HG03060 (cell line): ENCODE data around the gene P2RY1.
A peak's percentile ranks its signal among the peaks of the same experiment; 100 is the strongest.
"Not testable (repeated sequence)": the region's sequence is repeated elsewhere in the genome, so short reads cannot be mapped to it uniquely, and the experiment has no call there.

Source experiments
- ATAC-seq: cut with Tn5 transposase; IDR thresholded peaks from one replicate; pipeline ENCODE4 v1.9.1; 2021; ENCODE audit warnings: low read depth, moderate number of reproducible peaks; ENCODE audit not compliant: unreplicated experiment

Gene P2RY1

DNA sequence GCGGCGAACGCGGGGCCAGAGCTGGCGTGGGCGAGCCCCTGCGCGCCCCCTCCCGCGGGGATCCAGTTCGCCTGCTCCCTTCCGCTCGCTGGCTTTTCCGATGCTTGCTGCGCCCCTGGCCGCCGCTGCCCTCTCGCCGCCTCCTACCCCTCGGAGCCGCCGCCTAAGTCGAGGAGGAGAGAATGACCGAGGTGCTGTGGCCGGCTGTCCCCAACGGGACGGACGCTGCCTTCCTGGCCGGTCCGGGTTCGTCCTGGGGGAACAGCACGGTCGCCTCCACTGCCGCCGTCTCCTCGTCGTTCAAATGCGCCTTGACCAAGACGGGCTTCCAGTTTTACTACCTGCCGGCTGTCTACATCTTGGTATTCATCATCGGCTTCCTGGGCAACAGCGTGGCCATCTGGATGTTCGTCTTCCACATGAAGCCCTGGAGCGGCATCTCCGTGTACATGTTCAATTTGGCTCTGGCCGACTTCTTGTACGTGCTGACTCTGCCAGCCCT lies 721 bp downstream of the P2RY1 start:
- ATAC-seq = peak; percentile 1

DNA sequence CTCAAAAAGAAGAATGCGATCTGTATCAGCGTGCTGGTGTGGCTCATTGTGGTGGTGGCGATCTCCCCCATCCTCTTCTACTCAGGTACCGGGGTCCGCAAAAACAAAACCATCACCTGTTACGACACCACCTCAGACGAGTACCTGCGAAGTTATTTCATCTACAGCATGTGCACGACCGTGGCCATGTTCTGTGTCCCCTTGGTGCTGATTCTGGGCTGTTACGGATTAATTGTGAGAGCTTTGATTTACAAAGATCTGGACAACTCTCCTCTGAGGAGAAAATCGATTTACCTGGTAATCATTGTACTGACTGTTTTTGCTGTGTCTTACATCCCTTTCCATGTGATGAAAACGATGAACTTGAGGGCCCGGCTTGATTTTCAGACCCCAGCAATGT lies 1.3 kb downstream of the P2RY1 start:
- ATAC-seq = no peak

DNA sequence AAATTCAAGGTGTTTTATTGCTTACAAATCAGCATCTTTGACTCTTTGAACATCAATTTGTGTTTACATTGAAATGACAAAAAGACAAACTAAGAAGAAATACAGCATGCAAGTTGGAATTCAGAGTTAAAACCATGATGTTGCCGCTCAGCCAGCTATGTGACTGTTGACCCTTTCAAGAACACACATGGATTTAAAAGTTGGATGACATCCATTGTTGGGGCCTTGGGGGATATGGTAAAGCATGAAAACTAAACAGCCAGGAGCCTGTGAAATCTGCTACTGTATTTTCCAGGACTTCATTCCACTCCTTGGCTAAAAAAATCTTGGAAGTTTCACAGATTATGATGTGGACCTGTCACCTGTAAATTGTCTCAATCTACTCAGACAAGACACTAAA lies 4.6 kb downstream of the P2RY1 start:
- no peak for ATAC-seq

DNA sequence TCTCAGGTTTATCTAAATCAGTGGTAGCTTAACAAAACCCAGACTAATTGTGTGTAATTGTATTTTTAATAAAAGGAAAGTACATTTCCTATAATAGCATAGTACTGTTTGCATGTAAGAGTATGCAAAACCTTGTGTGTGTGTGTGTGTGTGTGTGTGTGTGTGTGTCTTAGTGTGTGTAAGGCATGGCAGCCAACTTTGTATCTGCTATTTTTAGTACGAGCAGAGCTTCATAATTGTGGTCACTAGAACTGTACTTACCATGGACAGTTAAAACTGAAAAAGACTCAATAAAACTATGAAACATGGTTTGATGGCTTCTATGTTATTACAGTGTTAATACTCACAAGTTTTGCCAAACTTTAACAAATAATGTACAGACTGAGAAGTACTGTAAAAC lies 6.2 kb downstream of the P2RY1 start:
- no peak for ATAC-seq

DNA sequence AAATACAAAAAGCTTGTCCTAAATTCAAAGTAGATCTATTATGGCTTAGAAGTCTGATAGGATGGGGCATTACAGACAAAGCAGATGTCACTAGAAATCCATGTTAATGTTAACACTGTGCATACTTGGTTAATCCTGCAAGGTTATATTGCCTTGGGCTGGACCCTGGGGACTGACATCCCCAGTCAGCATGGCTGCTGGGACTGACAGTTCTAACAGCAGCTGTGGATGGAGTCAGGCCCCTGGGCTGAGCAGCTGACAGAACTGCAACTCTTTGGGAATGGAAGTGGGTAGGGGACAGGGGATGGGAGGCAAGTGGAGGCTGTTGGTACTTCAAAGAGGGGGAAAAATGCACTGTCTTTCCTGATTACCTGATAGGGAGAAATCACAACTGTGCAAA lies 7.5 kb downstream of the P2RY1 start:
- no peak for ATAC-seq

DNA sequence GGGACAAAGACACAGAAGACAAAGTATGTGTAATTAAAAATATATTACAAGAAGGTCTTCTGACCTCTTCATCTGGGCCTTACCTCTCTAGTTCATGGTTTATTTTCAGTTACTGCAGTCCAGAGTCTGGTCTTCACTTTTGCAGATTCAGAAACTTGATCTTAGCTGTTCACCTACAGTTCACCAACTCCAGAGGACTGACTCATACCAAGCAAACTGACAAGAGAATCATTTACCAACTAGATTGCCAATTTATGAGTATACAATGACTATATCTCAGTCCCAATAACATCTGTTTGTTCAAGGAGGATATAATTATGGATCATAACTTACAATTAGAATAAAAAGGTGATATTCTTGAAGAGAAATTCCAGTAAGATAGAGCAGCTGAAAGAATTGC lies 9.0 kb downstream of the P2RY1 start:
- ATAC-seq = no peak

DNA sequence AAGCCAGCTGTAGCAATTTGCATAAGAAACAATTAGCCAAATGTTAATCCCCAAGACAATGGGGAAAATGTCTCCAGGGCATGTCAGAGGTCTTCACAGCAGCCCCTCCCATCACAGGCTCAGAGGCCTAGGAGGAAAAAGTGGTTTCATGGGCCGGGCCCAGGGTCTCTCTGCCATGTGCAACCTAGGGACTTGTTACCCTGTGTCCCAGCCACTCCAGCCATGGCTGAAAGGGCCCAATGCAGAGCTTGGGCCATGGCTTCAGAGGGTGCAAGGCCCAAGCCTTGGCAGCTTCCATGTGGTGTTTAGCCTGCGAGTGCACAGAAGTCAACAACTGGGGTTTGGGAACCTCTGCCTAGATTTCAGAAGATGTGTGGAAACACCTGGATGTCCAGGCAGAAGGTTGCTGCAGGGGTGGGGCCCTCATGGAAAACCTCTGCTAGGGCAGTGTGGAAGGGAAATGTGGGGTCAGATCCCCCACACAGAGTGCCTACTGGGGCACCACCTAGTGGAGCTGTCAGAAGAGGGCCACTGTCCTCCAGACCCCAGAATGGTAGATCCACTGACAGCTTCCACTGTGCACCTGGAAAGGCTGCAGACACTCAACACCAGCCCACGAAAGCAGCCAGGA lies 11.8 kb downstream of the P2RY1 start:
- not testable (repeated sequence) for ATAC-seq

DNA sequence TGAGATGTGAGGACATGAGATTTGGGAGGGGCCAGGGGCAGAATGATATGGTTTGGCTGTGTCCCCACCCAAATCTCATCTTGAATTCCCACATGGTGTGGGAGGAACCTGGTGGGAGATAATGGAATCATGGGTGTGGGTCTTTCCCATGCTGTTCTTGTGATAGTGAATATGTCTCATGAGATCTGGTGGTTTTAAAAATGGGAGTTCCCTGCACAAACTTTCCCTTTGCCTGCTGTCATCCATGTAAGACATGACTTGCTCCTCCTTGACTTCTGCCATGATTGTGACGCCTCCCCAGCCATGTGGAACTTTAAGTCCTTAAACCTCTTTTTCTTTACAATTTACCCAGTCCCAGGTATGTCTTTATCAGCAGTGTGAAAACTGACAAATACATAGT lies 12.7 kb downstream of the P2RY1 start:
- not testable (repeated sequence) for ATAC-seq

DNA sequence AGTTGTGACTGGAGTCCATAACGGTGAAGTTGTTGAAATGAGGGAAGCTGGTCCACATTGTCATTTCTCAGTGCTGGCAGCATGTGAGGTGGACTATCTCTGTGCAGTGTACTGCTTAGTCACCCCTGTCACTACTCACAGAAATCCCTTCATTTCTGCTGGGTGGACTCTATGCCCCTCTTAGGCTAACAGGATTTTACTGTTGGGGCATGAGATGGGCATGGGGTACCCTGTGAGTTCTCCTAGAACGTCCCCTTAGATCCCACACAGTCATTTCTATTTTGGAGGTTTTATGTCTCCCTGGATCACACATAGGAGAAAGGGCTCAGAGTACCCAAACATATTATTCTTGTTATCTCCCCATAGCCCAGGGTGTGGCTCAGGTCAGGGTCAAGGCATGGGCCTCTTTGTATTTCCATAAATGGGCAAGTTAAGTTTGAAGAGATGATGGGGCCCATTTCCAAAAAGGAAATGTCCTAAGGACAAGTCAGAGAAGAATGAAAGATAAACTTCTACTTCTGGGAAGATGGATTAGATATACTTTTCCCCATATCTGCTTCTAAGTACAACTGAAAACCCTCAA lies 15.2 kb downstream of the P2RY1 start:
- no peak for ATAC-seq

DNA sequence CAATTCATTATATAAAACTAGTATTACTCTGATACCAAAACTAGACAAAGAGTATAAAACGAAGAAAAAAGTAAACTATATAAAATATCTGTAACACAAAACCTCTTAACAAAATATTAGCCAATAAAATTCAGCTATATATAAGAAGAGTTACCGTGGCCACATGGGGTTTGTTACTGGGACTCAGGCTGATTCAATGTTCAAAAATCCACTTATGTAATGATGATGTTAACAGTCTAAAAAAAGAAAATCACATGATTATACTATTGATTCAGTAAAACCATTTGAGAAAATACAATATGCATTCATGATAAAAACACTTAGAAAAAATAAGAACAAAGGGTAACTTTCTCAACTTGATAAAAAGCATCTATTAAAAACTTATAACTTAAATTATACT lies 18.3 kb downstream of the P2RY1 start:
- ATAC-seq = no peak

DNA sequence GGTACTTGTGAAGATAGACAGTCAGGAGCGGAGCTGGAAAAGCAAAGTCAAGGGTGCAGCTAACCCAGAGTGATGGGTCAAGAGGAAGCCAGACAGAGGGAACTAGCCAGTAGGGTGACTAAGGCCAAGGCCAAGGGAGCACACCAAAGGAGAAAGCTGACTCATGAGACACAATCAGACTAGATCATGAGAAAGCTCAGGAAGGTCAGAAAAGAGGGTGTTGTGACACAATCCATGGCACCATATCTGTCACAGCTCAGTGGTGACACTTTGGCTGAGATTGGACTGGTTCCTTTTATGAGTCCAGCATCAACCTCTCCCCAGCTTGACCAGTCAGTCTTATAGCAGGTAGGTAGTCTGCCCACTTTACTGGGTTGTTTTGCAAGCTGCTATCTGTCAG lies 22.2 kb downstream of the P2RY1 start:
- ATAC-seq = no peak

DNA sequence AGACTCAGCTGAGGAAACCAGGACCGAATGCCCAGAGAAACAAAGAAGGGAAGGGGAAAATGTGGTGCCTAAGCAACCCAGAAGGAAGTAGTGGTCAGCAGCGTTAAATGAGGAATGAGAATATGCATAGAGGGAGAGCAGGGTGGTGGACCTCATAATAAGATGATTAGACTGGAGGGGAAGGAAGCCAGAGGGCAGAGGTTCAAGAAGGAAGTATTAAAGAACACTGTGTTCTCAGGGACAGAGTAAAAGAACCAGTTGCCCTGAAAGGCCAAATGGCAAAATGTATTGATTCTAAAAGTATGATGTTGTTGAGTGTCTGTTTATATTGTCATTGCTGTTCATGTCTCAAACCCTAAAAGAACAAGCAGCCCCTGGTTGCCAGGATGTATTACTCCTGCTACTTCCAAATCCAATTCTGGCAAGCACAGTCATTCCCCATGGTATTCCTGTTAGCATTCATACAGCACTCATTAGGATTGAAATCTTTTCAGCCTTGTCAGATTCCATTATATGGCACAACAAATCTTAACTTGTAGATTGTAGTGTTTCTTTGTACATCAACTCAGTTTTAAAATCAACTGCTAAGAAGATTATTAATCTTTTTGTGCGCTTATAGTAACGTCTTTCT lies 23.4 kb downstream of the P2RY1 start:
- no peak for ATAC-seq

DNA sequence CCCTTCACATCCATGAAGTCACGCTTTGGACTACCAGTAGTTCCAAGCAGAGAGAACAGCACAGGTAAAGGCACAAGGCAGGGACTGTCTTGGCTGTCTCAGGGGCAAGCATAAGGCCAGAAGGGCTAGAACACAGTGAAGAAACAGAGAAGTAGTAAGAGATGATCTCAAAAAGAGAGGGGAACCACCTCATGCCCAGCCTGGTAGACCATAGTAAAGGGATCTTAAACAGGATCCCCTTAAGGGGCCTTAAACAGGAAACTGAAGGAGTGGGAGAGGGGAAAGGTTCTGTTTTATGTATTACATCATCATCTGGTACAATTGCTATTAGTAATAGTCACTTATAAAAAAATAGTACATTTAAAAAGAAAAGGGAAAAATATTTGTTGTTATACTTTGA lies 25.8 kb downstream of the P2RY1 start:
- ATAC-seq = no peak

DNA sequence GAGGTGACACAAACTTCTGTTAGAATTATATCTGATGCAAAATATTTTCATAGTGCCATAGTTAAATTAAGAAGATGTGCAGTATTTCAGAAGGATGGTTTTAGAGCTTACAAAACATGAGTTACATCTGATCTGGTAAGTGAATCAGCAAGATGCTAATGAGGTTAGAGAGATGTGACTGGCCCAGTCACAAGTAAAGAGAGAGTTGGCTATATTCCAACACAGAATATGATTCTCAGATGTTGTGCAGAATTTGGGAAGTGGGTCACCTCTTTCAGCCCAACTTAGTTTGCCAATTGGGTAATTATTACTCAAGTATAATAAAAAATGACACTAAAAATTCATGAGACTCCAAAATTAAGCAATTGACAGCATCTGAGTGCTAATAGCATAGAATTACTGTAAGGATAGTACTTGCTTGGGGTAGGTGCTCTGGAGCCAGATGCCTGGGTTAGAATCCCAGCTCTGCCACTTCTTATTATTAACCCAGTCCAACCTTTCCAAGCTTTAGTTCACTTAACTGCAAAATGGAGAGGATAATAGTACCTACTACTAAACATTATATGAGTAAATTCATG lies 30.8 kb downstream of the P2RY1 start:
- ATAC-seq = no peak

DNA sequence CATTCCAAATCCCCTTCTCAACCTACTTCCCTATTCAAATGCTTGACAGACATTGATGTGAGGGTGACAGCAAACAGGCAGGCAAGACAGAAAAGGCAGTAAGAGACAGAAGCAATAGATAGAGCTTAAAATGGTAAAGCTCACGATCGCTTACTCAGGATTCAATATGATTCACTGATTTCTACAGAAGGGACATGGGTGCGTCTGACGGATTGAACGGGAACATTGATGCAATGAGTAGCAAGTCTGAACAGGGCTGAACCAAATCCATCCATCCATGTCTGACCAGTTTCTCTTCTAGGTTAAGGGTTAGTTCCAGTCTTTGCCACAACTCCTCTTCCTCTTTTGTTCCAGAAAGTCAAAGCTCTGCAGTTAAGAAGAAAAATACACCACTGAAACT lies 35.1 kb downstream of the P2RY1 start:
- no peak for ATAC-seq

DNA sequence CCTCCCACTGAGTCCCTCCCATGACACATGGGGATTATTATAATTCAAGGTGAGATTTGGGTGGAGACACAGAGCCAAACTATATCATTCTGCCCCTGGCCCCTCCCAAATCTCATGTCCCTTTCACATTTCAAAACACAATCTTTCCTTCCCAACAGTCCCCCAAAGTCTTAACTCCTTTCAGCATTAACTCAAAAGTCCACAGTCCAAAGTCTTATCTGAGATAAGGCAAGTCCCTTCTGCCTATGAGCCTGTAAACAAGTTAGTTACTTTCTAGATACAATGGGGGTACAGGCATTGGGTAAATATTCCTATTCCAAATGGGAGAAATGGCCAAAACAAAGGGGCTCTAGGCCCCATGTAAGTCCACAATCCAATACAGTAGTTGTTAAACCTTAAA lies 38.4 kb downstream of the P2RY1 start:
- not testable (repeated sequence) for ATAC-seq

DNA sequence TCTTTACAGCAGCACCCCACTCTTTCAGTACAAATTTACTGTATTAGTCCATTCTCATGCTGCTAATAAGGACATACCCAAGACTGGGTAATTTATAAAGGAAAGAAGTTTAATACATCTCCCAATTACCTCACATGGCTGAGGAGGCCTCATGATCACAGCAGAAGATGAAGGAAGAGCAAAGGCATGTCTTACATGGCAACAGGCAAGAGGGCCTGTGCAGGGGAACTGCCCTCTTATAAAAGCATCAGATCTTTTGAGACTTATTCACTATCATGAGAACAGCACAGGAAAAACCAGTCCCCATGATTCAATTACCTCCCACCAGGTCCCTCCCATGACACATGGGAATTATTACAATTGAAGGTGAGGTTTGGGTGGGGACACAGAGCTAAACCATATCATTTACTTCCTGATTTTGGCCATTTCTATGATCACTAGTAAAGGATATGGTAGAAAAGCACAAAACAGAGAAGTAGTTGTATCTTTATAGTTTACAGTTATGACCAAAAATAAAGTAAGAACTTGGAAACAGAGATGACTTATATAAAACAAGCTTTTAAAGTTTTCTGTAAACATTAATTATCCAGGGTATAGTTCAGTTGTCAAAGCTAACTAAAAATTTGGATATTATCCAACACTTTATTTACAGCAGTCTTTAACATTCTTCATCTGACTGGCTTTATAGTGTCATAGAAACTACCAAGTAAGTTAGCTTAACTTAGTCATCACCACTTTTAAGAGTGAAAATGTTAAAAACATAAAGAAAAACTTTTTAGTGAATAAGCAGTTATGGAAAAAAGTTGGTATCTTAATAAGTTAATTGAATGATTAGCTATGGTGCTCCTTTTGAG lies 40.2 kb downstream of the P2RY1 start:
- ATAC-seq = no peak

DNA sequence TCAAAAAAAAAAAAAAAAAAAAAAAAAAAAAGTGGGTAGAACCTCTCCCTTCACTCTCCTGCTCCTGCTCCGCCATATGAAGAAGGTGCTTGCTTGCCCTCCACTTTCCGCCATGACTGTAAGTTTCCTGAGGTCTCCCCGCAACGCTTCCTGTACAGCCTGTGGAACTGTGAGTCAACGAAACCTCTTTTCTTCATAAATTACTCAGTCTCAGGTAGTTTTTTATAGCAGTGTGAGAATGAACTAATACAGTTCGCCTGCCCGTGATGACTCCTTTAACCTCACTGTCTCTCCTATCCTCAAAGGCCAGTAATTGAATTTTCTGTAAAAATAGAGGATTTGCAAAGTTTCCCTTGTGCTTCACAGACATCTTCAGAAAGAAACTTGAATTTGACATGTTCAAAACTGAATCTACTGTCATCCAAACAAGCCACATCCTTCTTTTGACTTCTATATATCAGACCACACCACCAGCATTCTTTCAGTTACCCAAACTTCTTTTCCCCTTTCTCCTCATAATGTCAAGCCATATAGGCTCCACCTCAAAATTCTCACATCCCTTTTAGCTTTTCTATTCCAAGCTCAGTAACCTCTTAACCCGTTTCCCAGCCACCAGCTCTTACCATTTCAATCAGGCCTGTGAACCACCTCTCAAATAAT lies 44.3 kb downstream of the P2RY1 start:
- ATAC-seq = no peak

DNA sequence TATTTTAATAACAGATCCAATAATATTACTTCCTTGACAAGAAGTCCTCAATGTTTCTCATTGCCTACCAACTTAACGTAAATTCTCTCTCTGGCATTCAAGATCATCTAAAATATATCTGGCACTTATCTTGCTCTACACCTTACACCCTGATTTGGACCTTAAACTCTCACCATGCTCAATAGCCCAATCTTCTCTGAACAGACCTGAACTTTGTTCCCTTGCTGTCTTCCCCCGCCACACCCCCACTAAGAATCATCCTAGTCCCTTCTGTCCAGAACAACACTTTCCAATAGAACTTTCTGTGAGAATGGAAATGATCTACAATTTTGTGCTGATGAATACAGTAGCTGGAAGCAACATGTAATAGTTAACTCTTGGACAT lies 44.9 kb downstream of the P2RY1 start:
- no peak for ATAC-seq

DNA sequence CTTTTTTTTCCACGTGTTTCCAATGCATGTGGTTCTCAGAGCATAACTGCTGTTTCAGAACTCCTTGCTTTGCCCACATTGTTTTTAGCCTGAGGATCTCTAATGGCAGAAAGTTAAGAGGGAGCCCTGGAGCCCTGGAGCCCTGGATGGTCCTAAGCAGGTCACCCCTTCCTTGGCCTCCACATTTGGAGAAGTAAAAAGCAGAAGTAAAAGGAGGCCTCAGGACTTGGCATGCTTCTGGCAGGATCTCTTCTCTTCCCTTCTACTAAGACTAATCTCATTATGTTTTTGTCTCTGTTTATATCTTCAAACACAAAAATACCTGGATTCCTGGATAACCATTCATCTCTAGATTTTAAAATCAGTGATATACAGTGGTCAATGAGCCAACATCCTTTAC lies 50.1 kb downstream of the P2RY1 start:
- no peak for ATAC-seq
